T follicular helper cell (primary cell): ENCODE data around the gene PMFBP1.

Source experiments
- DNase-seq: peaks from one replicate; pipeline ENCODE4 v3.0.0-alpha.2; 2020; ENCODE audit warnings: low read depth

PMFBP1 gene

DNA sequence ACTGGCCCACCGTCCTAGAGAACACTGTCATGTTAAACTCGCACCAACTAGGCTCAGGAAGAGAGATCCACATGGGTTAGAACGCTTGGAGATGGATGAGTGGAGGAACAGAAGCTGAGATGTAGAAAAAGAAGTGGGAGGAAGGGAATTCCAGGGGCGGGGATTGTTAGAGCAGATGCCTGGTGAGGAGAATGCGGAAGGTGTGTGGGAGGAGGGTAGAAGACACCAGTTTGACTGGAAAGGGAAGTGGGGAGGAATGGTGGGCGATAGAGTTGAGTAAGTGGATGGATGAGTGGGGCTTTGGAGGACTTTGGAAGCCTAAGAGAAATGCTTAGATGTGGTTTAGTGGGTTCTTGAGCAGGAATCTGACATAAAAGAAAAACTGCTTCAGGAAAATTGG lies 40.9 kb downstream of the PMFBP1 start:
- no peak for DNase-seq

- no peak for DNase-seq
Measured at GRCh38 chr16:72129976-72130656, 41.8 kb downstream of the PMFBP1 start.

- DNase-seq = no peak
Measured at GRCh38 chr16:72128701-72129100, 43.3 kb downstream of the PMFBP1 start.

- no peak for DNase-seq
Measured at GRCh38 chr16:72126429-72126765, 45.6 kb downstream of the PMFBP1 start.

GRCh38 chr16:72125635-72126428 lies 46.1 kb downstream of the PMFBP1 start:
- no peak for DNase-seq

DNA sequence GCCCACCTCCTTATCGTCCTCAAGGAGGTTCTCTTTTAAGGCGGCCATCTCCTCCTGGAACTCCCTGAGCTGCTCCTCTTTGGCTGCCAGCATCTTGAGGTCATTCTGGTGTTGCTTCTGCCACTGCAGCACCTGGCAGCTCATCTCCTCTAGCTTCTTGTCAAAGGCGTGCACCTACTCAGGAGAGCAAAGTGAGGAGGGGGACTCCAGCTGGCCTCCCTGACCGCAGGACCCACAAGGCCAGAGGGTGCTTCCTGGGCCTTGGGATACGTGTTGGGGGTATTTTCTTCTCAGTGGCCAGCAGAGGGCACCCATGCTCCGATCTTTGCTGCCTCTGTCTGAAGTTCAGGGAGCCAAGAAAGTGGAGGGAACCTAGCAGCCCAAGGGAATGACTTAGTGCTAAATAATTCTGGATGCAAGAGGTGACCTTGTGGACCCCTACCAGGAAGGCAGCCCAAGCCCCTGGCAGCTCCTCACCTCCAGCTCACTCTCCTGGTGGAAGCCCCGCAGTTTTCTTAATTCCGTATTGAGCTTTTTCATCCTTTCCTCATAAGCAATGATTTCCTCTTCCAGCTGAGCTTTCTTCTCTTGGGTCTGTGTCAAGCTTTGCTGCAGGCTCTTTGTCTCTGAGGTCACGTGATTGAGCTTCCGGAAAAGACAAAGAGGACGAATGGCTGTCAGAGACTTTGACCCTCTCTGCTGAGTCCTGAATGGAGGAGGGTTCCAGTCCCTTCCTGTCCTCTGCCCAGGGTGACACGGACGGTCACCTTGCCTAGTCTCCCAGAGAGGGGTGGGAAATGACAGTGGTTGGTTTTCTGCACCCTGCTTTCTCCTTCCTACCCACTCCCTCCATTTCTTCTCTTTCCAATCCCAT lies 47.0 kb downstream of the PMFBP1 start:
- DNase-seq = peak; percentile 19

DNA sequence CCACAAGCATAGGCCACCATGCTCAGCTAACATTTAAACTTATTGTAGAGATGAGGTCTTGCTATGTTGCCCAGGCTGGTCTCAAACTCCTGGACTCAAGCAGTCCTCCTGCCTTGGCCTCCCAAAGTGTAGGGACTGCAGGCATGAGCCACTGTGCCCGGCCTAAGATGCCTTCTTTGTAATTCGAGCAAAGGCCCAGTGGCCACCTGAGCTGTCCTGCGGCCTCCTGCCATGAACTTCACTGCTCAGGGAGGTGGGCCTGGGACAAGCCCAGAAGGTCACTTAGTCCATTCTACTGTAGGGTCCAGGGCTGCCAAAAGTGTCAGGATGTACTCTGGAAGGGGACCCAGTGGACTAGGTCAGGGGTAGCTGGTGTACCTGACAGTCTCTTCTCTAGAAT lies 47.8 kb downstream of the PMFBP1 start:
- no peak for DNase-seq

GRCh38 chr16:72123426-72123825 lies 48.5 kb downstream of the PMFBP1 start:
- no peak for DNase-seq

DNA sequence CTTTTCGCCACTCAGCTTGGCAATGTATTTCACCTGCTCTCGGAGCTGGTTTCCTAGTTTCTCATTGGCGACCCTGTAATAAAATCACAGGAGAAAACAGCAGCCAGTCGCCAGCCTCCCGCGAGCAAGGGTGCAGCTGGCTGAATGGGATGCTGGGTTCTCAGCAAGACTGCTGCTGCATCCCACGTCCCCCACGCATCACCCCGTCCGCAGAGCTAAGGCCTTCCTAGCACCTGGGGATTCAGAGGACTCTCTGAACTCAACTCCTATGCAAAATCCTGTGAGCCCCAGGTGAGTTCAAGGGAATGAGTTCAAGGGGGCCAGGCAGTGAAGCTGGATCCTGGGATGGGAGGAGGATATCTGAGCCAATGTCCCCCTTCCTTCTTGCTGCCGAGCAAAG lies 49.0 kb downstream of the PMFBP1 start:
- no peak for DNase-seq

DNA sequence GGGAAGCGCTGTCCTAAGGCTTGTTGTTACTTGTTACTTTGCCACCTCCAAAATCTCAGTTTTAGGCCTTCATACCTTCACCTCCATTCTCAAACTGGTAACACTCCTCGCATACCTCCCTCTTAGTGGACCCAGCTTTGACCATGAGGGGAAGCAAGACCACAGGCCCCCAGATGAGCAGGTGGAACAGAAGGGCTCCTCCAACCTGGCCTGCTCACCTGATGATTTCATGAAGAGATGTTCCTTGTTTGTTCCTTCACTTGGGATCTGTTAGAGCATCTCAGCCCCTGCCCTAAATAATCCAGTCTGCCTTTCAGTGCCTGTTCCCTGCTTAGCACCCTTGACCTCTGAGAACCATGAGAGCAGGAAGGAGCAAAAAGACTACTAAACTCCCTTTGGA lies 49.6 kb downstream of the PMFBP1 start:
- DNase-seq = no peak

DNA sequence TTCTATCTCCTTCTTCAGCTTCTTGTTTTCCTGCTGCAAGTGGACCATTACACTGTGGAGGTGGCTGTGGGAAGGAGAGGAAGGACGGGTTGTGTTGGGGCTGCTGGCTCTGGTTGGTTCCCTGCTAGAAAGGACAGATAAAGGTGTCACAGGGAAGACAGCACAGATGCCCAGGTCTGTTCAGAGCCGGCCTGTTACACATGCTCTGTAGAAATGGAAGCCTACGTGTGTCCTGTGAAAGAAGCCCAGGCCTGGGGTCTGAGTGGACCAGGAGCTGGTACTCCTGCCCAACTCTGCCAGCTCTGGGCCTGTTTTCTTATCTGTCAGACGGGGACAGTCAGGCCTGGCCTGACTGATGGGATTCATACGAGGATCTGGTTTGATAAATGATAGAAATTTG lies 51.9 kb downstream of the PMFBP1 start:
- DNase-seq = no peak

- no peak for DNase-seq
Measured at GRCh38 chr16:72113616-72113945, 58.4 kb downstream of the PMFBP1 start.

DNA sequence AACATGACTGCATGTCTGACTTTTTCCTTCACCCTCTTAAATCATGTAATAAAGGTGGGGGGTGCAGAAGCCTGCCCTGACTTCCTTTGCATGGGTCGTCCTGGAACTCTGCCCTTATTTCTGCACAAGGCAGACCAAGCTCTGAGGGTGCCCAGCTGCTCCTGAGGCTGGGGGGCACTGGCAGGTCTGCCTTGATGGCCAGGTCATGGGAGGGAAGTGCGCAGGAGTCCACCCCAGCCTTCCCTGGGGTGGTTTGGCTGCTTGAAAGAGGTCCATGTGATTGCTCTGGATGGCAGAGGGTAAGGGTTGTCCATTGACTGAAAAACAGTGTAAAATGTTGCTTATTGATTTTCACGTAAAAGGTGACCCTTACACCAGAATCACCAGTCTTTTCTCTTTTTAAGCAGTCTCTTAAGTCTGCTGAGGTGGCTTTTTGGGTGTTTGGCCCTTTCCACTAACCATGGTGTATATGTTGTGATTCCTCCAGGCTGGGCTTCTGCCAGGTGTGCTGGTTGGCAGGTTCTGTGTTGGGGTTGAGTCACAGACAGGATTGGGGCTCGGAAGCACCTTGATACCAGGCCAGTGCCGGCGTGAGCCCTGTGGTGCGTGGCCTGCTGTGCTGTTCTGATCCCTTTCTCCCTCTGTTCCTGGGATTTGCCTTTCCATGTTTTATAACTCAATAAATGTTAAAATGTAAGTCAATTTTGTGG lies 58.9 kb downstream of the PMFBP1 start:
- no peak for DNase-seq

- no peak for DNase-seq
Measured at GRCh38 chr16:72112452-72112792, 59.5 kb downstream of the PMFBP1 start.

DNA sequence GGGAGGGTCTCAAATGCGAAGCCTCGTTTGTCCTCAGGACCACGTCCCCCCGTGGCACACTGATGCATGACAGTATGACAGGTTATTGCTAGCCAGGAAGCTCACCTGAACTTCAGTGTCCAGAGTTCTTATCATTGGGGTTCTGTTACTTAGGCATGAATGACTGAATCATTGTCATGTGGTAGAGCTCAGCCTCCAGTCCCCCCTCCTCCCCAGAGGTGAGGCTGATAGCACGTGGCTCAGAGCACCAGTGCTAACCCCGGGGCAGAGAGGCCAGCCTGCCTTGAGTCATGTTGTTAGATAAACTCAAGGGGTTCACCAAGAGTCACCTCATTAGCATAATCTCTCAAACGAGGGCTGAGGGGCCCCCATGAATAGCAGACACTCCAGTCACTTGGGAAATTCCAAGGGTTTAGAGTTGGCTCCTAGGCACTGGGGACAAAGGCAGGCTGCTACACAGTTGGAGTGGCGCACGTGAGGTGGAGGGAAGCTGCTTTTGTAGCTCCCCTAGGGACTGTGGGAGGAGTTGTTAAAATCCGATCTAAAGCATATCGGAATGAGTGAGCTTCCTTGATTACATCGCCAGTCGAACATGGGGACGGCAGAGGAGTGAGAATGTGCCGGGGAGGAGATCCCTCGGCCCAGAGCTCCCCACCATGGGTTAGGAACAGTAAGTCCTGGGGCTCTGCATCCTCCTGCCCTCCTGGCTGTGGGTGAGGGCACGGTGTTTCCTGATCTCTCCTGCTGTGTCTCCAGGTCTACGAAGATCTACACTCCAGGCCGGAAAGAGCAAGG lies 60.1 kb downstream of the PMFBP1 start:
- no peak for DNase-seq

GRCh38 chr16:72110662-72111615 lies 61.0 kb downstream of the PMFBP1 start:
- DNase-seq = no peak

GRCh38 chr16:72109966-72110530 lies 61.9 kb downstream of the PMFBP1 start:
- no peak for DNase-seq

DNA sequence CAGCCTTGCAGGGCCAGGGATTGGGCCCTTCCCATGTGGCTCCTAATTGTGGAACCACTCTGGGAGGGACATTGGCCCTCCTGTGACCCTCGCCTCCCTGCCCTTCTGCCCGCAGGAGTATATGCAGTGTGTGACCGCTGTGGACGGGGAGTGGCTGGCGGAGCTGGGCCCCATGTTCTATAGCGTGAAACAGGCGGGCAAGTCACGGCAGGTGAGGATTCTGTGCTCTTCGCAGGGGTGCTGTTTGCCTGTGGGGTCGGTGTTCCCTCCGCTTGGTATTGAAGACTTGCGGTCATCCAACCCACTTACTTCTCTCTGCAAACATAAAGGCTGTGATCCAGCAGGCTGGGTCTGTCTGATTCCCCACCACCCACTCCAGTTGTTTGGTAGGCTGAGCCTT lies 62.7 kb downstream of the PMFBP1 start:
- no peak for DNase-seq

DNA sequence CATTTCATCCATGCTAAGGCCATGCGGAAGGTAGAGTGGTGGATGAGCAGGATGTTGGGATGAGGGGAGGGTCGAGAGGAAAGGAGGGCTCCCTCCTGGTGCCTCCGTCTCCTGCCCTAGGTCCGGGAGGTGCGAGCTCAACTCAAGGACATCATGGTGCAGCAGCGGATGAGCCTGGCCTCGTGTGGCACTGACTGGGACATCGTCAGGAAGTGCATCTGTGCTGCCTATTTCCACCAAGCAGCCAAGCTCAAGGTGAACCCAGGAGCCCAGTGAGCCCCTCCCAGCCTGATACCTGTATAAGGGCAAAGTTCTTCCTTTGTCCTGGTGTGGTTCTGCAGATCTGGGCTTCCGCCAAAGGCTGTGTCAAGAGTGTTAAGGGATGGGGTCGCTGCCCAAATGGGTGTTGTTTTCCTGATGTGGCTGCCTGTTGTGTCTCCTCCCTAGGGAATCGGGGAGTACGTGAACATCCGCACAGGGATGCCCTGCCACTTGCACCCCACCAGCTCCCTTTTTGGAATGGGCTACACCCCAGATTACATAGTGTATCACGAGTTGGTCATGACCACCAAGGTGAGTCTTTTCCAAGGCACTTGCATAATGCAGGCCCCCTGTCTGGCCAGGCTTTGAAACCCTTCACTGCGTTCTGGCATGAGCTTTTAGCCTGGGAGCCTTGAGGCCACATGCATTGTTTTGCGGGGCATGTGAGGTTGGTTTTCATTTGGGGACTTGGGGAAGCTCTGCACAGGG lies 63.4 kb downstream of the PMFBP1 start:
- DNase-seq = no peak
